Activated naive CD4-positive, alpha-beta T cell treated with anti-CD3 and anti-CD28 coated beads, Interleukin-2, amount 50 U/mL, for 72 hours (primary cell): ENCODE data around the gene C6orf136. TPM values are rescaled to one million over a fixed set of nuclear protein-coding genes. Genes with fewer than 3 reads are reported as not detected.
A peak's percentile ranks its signal among the peaks of the same experiment; 100 is the strongest.

Experiments used
- ATAC-seq, 2 donors: fragments of 150-1000 bp; cut with Tn5 transposase; 2 replicates each; pipeline ENCODE4 v1.10.0; 2021; ENCODE audit warnings: mild to moderate bottlenecking in 2 of 2, moderate library complexity in 2 of 2
- DNase-seq, 2 donors: peaks; one replicate each; pipeline ENCODE4 v3.0.0; 2021 to 2022; ENCODE audit warnings: low spot score in 2 of 2
- H3K27ac Mint-ChIP-seq, 2 donors: one replicate each; pipeline ENCODE4 v1.8.0; 2022; ENCODE audit warnings: mild to moderate bottlenecking in 2 of 2, mixed read lengths in 2 of 2
- H3K36me3 Mint-ChIP-seq, 2 donors: one replicate each; pipeline ENCODE4 v1.8.0; 2022; ENCODE audit warnings: mixed read lengths in 2 of 2
- H3K9me3 Mint-ChIP-seq, 2 donors: one replicate each; pipeline ENCODE4 v1.8.0; 2022; ENCODE audit warnings: mixed read lengths in 2 of 2
- total RNA-seq, 2 donors: library from RNA; stranded (reverse); gene quantifications; one replicate each; pipeline ENCODE4 v1.2.3, GENCODE V29; 2022

C6orf136 gene
- total RNA-seq, 2 donors from 2014 or later = 20.5 to 81.5 TPM

GRCh38 chr6:30689022-30689865 is 42.3 kb downstream of the C6orf136 start:
- DNase-seq (no peak), ATAC-seq (no peak)
- peaks cover 31 to 38% of the 10 kb centered on the region in 2 donors for H3K36me3 Mint-ChIP-seq
- H3K9me3 Mint-ChIP-seq = no peaks in the 10 kb centered on the region
- no peak overlapping the region for H3K27ac Mint-ChIP-seq

- DNase-seq = no peak
- no peak for ATAC-seq
These were observed 43.1 kb downstream of the C6orf136 start for GRCh38 chr6:30689985-30690384.

GRCh38 chr6:30690403-30691207 is 43.7 kb downstream of the C6orf136 start, which contains the start of gene NRM:
Gene NRM (minus strand): TSS chr6:30690984. CDS start chr6:30690974, 10 bp downstream.
- Mint-ChIP-seq H3K36me3 (peaks cover 19 to 24% of the 10 kb centered on the region in 2 donors), H3K9me3 (no peaks in the 10 kb centered on the region), H3K27ac (peak within 1 kb of the TSS; percentile 79 to 94)
- ATAC-seq (peak; percentile 44 to 53), DNase-seq (peak; percentile 82 to 83)

More at GRCh38 chr6:30689985-30690384, 43.1 kb downstream of the C6orf136 start:
- Mint-ChIP-seq H3K27ac (peak overlapping the region; percentile 79 to 94), H3K9me3 (no peaks in the 10 kb centered on the region), H3K36me3 (peaks cover 25 to 30% of the 10 kb centered on the region in 2 donors)

GRCh38 chr6:30691208-30691847 is 44.4 kb downstream of the C6orf136 start:
- ATAC-seq = no peak
- peaks cover 11 to 17% of the 10 kb centered on the region in 2 donors for H3K36me3 Mint-ChIP-seq
- no peak for DNase-seq
- H3K9me3 Mint-ChIP-seq = no peaks in the 10 kb centered on the region
- peak overlapping the region; percentile 68 to 79 for H3K27ac Mint-ChIP-seq

- ATAC-seq (no peak), DNase-seq (no peak)
- Mint-ChIP-seq H3K9me3 (no peaks in the 10 kb centered on the region), H3K27ac (no peak overlapping the region), H3K36me3 (no peaks in the 10 kb centered on the region)
These were observed 49.5 kb downstream of the C6orf136 start for GRCh38 chr6:30696432-30696831.

- ATAC-seq (no peak), DNase-seq (no peak)
- Mint-ChIP-seq H3K36me3 (peaks cover 9 to 22% of the 10 kb centered on the region in 2 donors), H3K27ac (no peak overlapping the region), H3K9me3 (no peaks in the 10 kb centered on the region)
These were observed 53.4 kb downstream of the C6orf136 start for GRCh38 chr6:30700340-30700739.

Other genes starting within 250 kb of the C6orf136 start
- 100 to 1,000 TPM; 493 to 574 TPM for gene HLA-E, start 157.6 kb upstream of the C6orf136 start, total RNA-seq
- 100 to 1,000 TPM; 107 to 139 TPM for gene GNL1, start 90.6 kb upstream of the C6orf136 start, total RNA-seq
- gene PRR3, start 89.8 kb upstream of the C6orf136 start, total RNA-seq = 10 to 100 TPM; 19.8 to 27.4 TPM
- 10 to 100 TPM; 84.7 to 91.3 TPM for gene ABCF1, start 75.7 kb upstream of the C6orf136 start, total RNA-seq
- gene PPP1R10, start 29.9 kb upstream of the C6orf136 start, total RNA-seq = 10 to 100 TPM; 92.1 to 96.8 TPM
- 100 to 1,000 TPM in 1 of 2 donors, 10 to 100 TPM in 1; 99.8 to 100 TPM for gene MRPS18B, start 29.3 kb upstream of the C6orf136 start, total RNA-seq
- gene ATAT1, start 20.3 kb upstream of the C6orf136 start, total RNA-seq = 10 to 100 TPM; 14.5 to 15.1 TPM
- 10 to 100 TPM; 31.7 to 37.5 TPM for gene DHX16, start 25.9 kb downstream of the C6orf136 start, total RNA-seq
- gene PPP1R18, start 39.5 kb downstream of the C6orf136 start, total RNA-seq = 100 to 1,000 TPM; 184 to 274 TPM
- 10 to 100 TPM; 35.7 to 53.5 TPM for gene NRM, start 43.9 kb downstream of the C6orf136 start, total RNA-seq
- 100 to 1,000 TPM in 1 of 2 donors, 10 to 100 TPM in 1; 84.2 to 127 TPM for gene MDC1, start 70.1 kb downstream of the C6orf136 start, total RNA-seq
- 1,000 to 10,000 TPM; 1,507 to 1,783 TPM for gene TUBB, start 73.2 kb downstream of the C6orf136 start, total RNA-seq
- 100 to 1,000 TPM; 194 to 219 TPM for gene FLOT1, start 95.6 kb downstream of the C6orf136 start, total RNA-seq
- gene IER3, start 97.4 kb downstream of the C6orf136 start, total RNA-seq = 100 to 1,000 TPM in 1 of 2 donors, 10 to 100 TPM in 1; 70.0 to 279 TPM
- gene DDR1, start 237.4 kb downstream of the C6orf136 start, total RNA-seq = 10 to 100 TPM; 15.2 to 20.7 TPM